PC-9 (cell line): ENCODE data around the gene CAST. TPM values are rescaled to one million over a fixed set of nuclear protein-coding genes. Genes with fewer than 3 reads are reported as not detected.

Experiments used
- BruUV-seq: library from RNA; stranded (reverse); fragments of 400-500 nt; replicated peaks from 2 replicates; lab custom pipeline; 2021; lab: Mats Ljungman, UMichigan
- CTCF ChIA-PET: fragments of 300-600 bp; sonication (Branson Sonifier 250); formaldehyde crosslinking; loops from one replicate; lab custom pipeline; 2022; ENCODE audit warnings: antibody characterized with exemption; lab: Charles Lee
- POLR2A ChIA-PET: fragments of 300-600 bp; sonication (Branson Sonifier 250); formaldehyde crosslinking; loops from one replicate; lab custom pipeline; 2022; ENCODE audit warnings: antibody characterized with exemption; ENCODE audit not compliant: unreplicated experiment; lab: Charles Lee
- DNase-seq, 2 experiments: peaks; one replicate each; pipeline versions ENCODE4 v3.0.0 to v3.0.0-alpha.2; 2015 to 2022; ENCODE audit warnings: mixed read lengths in 1 of 2
- H2AFZ ChIP-seq: fragments of 200-600 bp; sonication (generic); 2 replicates; pipeline ENCODE4 v1.8.1; 2017; ENCODE audit warnings: antibody characterized with exemption
- H3F3A ChIP-seq: fragments of 200-600 bp; sonication (generic); 2 replicates; pipeline ENCODE4 v1.8.1; 2017; ENCODE audit warnings: antibody characterized with exemption, mild to moderate bottlenecking, low read depth; ENCODE audit not compliant: insufficient read depth
- H3K27ac ChIP-seq: fragments of 200-600 bp; sonication (generic); 2 replicates; pipeline ENCODE4 v1.6.1; 2016; ENCODE audit warnings: mixed run types
- H3K27me3 ChIP-seq: fragments of 200-600 bp; sonication (generic); 2 replicates; pipeline ENCODE4 v1.6.1; 2016; ENCODE audit warnings: low read depth, mixed run types; ENCODE audit not compliant: insufficient read depth
- H3K36me3 ChIP-seq: fragments of 200-600 bp; sonication (generic); 2 replicates; pipeline ENCODE4 v1.6.1; 2016; ENCODE audit warnings: low read depth, mixed run types
- H3K4me1 ChIP-seq: fragments of 200-600 bp; sonication (generic); replicated peaks from 2 replicates; pipeline ENCODE4 v1.6.1; 2016; ENCODE audit warnings: mixed run types; ENCODE audit not compliant: insufficient read depth
- H3K4me2 ChIP-seq: fragments of 200-600 bp; sonication (generic); 2 replicates; pipeline ENCODE4 v1.6.1; 2017; ENCODE audit warnings: mixed run types
- H3K4me3 ChIP-seq: fragments of 200-600 bp; sonication (generic); 2 replicates; pipeline ENCODE4 v1.6.1; 2016; ENCODE audit warnings: mixed run types
- H3K79me2 ChIP-seq: fragments of 200-600 bp; sonication (generic); 2 replicates; pipeline ENCODE4 v1.6.1; 2017; ENCODE audit warnings: low read depth, mixed run types
- H3K9me2 ChIP-seq: fragments of 200-600 bp; sonication (generic); 2 replicates; pipeline ENCODE4 v1.8.1; 2017; ENCODE audit warnings: mild to moderate bottlenecking; ENCODE audit not compliant: insufficient read depth
- H3K9me3 ChIP-seq: fragments of 200-600 bp; sonication (generic); 2 replicates; pipeline ENCODE4 v1.8.1; 2016; ENCODE audit warnings: low read depth; ENCODE audit not compliant: insufficient read depth
- H4K20me1 ChIP-seq: fragments of 200-600 bp; sonication (generic); 2 replicates; pipeline ENCODE4 v1.8.1; 2017; ENCODE audit not compliant: insufficient read depth
- CTCF ChIP-seq: fragments of 200-600 bp; sonication (generic); conservative IDR thresholded peaks from 2 replicates; pipeline ENCODE4 v1.6.1; 2017; ENCODE audit warnings: mixed run types, antibody characterized with exemption, mild to moderate bottlenecking, moderate library complexity
- EZH2 ChIP-seq: fragments of 200-600 bp; sonication (generic); IDR thresholded peaks from 2 replicates; pipeline ENCODE4 v1.8.0; 2017; ENCODE audit warnings: antibody characterized with exemption, low read depth
- intact Hi-C: fragments of 100-400 bp; cut with micrococcal nuclease; formaldehyde crosslinking; loops from one replicate; pipeline ENCODE4 v1.10.0; 2022; ENCODE audit not compliant: unreplicated experiment
- total RNA-seq: library from RNA; stranded (reverse); gene quantifications from 2 replicates; pipeline ENCODE4 v1.2.3, GENCODE V29; 2021

The CAST gene
- total RNA-seq, 1 experiment from 2014 or later: 289 TPM

- Histone ChIP-seq H3K4me1 (no peaks in the 10 kb centered on the region), H3F3A (peaks cover 43% of the 10 kb centered on the region), H3K9me3 (no peaks in the 10 kb centered on the region), H3K9me2 (no peaks in the 10 kb centered on the region), H4K20me1 (peaks cover 7% of the 10 kb centered on the region; the same call in 1 of the 2 replicates), H3K36me3 (peaks cover 44% of the 10 kb centered on the region), H3K4me3 (no peak overlapping the region), H3K27me3 (no peaks in the 10 kb centered on the region), H3K79me2 (peaks cover 10% of the 10 kb centered on the region; the same call in 1 of the 2 replicates), H3K27ac (no peak overlapping the region), H2AFZ (no peak overlapping the region), H3K4me2 (no peak overlapping the region)
- intact Hi-C loops: no loop called here
- CTCF ChIA-PET: no interaction called here
- BruUV-seq: no TSS peak
- DNase-seq: no peak
- POLR2A ChIA-PET: no interaction called here
- TF ChIP-seq CTCF: no peak
- no peak for TF ChIP-seq EZH2
Measured at GRCh38 chr5:96755851-96756250, 93.7 kb downstream of the CAST start.

- Histone ChIP-seq H3K4me2 (no peak overlapping the region), H3F3A (peaks cover 31% of the 10 kb centered on the region; the same call in 1 of the 2 replicates), H3K9me3 (no peaks in the 10 kb centered on the region), H3K4me1 (no peaks in the 10 kb centered on the region), H3K36me3 (peaks cover 46% of the 10 kb centered on the region), H3K79me2 (peaks cover 10% of the 10 kb centered on the region; the same call in 1 of the 2 replicates), H3K9me2 (no peaks in the 10 kb centered on the region), H4K20me1 (peaks cover 7% of the 10 kb centered on the region; the same call in 1 of the 2 replicates), H2AFZ (no peak overlapping the region), H3K27ac (no peak overlapping the region), H3K4me3 (no peak overlapping the region), H3K27me3 (no peaks in the 10 kb centered on the region)
- no TSS peak for BruUV-seq
- ChIA-PET POLR2A (interaction anchor here (0.7 kb wide), 1 partner anchor 220 kb away, joined by 3 read pairs; no protein-coding TSS in a partner anchor), CTCF (no interaction called here)
- TF ChIP-seq EZH2: no peak
- no peak for DNase-seq
- intact Hi-C loops: no loop called here
Measured at GRCh38 chr5:96756985-96757384, 94.8 kb downstream of the CAST start.

GRCh38 chr5:96758621-96759020, 96.4 kb downstream of the CAST start:
- Histone ChIP-seq H3K79me2 (no peaks in the 10 kb centered on the region), H3K27me3 (no peaks in the 10 kb centered on the region), H3K9me2 (no peaks in the 10 kb centered on the region), H3K9me3 (no peaks in the 10 kb centered on the region), H4K20me1 (no peaks in the 10 kb centered on the region), H3K4me2 (no peak overlapping the region), H3K4me3 (no peak overlapping the region), H3K36me3 (peaks cover 38% of the 10 kb centered on the region), H3F3A (peaks cover 24% of the 10 kb centered on the region; the same call in 1 of the 2 replicates), H2AFZ (no peak overlapping the region), H3K4me1 (no peaks in the 10 kb centered on the region), H3K27ac (no peak overlapping the region)
- intact Hi-C loops: no loop called here
- ChIA-PET POLR2A (no interaction called here), CTCF (no interaction called here)
- no peak for DNase-seq
- no TSS peak for BruUV-seq
- TF ChIP-seq CTCF: no peak
- no peak for TF ChIP-seq EZH2

GRCh38 chr5:96761618-96762017, 99.4 kb downstream of the CAST start:
- Histone ChIP-seq H3K4me1 (no peaks in the 10 kb centered on the region), H3K79me2 (no peaks in the 10 kb centered on the region), H3F3A (peaks cover 10% of the 10 kb centered on the region; the same call in 1 of the 2 replicates), H3K4me3 (no peak overlapping the region), H3K36me3 (peaks cover 48% of the 10 kb centered on the region), H3K9me3 (no peaks in the 10 kb centered on the region), H3K27me3 (no peaks in the 10 kb centered on the region), H4K20me1 (no peaks in the 10 kb centered on the region), H3K4me2 (no peak overlapping the region), H2AFZ (no peak overlapping the region), H3K27ac (no peak overlapping the region), H3K9me2 (no peaks in the 10 kb centered on the region)
- no peak for DNase-seq
- ChIA-PET CTCF (no interaction called here), POLR2A (no interaction called here)
- intact Hi-C loops: no loop called here
- no peak for TF ChIP-seq CTCF
- no peak for TF ChIP-seq EZH2
- BruUV-seq: no TSS peak
